SH-SY5Y (cell line): ENCODE results near the gene SPATA25.

Experiments
- GATA2 ChIP-seq: IDR thresholded peaks from 2 replicates; pipeline ENCODE4 v1.6.1; 2011; ENCODE audit warnings: mild to moderate bottlenecking, low read depth, low read length
- GATA3 ChIP-seq: IDR thresholded peaks from 2 replicates; pipeline ENCODE4 v1.6.1; 2011; ENCODE audit warnings: low read depth, mild to moderate bottlenecking, low read length, moderate library complexity

The SPATA25 gene

GRCh38 chr20:45919542-45920399, 32.3 kb upstream of the SPATA25 start:
- TF ChIP-seq GATA2 (peak; percentile 65), GATA3 (no peak)

GRCh38 chr20:45918779-45919537, 31.5 kb upstream of the SPATA25 start:
- TF ChIP-seq GATA2 (no peak), GATA3 (no peak)

DNA sequence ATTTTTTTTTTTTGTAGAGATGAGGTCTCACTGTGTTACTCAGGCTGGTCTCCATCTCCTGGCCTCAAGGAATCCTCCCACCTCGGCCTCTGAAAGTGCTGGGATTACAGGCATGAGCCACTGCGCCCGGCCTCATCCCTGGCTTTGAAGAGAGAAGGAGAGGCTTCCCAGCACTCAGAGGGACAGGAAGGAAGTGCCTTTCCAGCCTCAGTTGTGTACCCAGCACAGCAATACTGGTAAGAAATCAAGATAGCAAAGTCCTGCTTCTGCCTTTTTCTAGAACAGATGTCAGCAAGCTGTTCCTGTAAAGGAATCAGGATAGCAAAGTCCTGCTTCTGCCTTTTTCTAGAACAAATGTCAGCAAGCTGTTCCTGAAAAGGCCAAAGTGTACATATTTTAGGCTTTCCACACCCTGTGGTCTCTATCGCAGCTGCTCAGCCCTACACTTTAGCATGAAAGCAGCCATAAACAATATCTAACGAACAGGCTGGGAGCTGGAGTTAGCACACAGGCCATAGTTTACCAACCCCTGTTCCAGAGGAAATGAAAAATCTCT, 30.8 kb upstream of the SPATA25 start:
- TF ChIP-seq GATA2 (no peak), GATA3 (no peak)

DNA sequence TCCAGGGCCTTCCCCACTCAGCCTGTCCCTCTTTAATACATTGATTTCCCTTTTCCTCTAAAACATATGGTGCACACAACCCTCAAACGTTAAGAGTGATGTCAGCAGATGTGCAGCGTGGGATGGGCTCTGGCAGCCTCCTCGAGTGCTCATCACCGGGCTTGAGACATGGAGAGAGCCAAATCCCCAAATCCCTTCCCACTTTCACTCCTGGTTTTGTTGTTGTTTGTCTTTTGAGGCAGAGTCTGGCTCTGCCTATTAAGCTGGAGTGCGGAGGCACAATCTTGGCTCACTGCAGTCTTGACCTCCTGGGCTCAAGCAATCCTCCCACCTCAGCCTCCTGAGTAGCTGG, 30.3 kb upstream of the SPATA25 start:
- no peak for TF ChIP-seq GATA2
- no peak for TF ChIP-seq GATA3

DNA sequence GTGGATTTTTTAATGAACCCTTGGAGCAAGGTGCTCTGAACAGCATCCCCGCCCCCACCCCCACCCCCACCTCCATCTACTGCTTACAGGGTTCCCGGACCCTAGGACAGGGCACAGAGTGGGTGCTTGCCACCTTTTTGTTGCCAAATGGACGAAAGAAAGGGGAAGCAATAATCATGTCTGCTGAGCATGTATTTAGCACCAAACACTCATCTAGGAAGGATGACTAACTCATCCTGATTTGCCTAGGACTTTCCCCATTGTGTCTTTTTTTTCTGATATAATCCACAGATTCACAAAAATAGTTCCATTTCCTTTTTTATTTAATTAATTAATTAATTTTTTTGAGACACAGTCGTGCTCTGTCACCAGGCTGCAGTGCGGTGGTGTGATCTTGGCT, 25.7 kb upstream of the SPATA25 start:
- TF ChIP-seq GATA3 (no peak), GATA2 (no peak)

DNA sequence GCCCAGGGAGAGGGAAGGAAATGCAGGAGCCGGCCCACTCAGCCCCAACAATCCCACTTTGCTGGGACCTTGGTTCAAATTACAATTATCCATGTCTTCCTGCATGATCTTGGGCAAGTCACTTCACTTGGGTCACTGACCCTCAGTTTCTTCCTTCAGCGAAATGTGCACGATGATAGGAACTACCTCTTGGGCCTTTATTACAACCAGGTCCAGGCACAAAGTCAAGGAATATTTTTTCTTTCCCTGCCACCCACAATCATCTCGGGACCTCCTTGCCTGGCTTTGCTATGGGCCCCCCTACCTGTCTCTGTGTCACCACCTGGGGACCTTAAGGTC, 24.9 kb upstream of the SPATA25 start:
- TF ChIP-seq GATA3 = no peak
- no peak for TF ChIP-seq GATA2

- no peak for TF ChIP-seq GATA3
- TF ChIP-seq GATA2 = no peak
These were observed 24.3 kb upstream of the SPATA25 start, which contains the start of gene PLTP for GRCh38 chr20:45911486-45912343. Gene PLTP, minus strand, starts transcription at chr20:45912155. Its CDS starts 703 bp downstream, at chr20:45911452.

- peak; percentile 47; the same call in 1 of the 2 replicates for TF ChIP-seq GATA2
- TF ChIP-seq GATA3 = no peak
These were observed 23.5 kb upstream of the SPATA25 start for GRCh38 chr20:45910670-45911485.

GRCh38 chr20:45909817-45910669, 22.6 kb upstream of the SPATA25 start:
- TF ChIP-seq GATA2 = no peak
- no peak for TF ChIP-seq GATA3

- no peak for TF ChIP-seq GATA2
- no peak for TF ChIP-seq GATA3
These were observed 21.9 kb upstream of the SPATA25 start for GRCh38 chr20:45909336-45909808.

- TF ChIP-seq GATA3 = no peak
- TF ChIP-seq GATA2 = no peak
These were observed 20.7 kb upstream of the SPATA25 start for GRCh38 chr20:45908084-45908483.

DNA sequence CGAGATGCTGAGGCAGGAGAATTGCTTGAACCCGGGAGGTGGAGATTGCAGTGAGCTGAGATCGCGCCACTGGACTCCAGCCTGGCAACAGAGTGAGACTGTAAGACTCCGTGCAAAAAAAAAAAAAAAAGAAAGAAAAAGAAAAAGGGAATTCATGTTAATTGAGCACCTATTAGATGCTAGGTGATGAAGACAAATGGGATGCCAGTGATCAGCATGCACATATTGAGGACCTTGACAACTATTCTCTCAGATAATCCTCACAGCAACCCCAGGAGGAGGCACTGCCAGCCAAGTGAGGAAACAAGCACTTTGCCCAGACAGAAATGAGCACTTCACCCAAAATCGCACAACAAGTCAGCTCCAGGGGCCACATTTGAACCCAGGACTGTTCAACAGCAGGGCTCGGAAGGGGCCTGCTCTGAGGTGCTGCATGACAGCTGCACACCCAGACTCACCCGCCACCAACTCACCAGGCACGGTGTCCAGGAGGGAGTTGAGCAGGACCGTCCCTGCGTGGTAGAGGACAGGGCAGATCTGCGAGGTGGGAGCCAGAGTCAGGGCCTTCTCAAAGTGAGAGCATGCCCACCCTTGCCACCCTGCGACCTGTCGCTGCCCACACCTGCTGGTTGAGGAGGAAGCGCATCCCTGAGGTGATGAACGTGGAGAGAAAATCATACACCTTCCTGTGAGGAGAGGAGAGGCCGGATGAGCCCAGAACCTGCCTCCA, 20.0 kb upstream of the SPATA25 start:
- no peak for TF ChIP-seq GATA3
- no peak for TF ChIP-seq GATA2
